ENCODE data around the gene KRT75.
"Not testable (repeated sequence)": the region's sequence is repeated elsewhere in the genome, so short reads cannot be mapped to it uniquely, and the experiment has no call there.

The KRT75 gene

GRCh38 chr12:52411815-52412214, 22.4 kb downstream of the KRT75 start:
- no peak for TF ChIP-seq CTCF (IDR thresholded peaks at IDR 0.05; ENCODE audit: insufficient read depth, missing control alignments)
- FAIRE-seq (no peak), DNase-seq (ENCODE audit: insufficient read length, low spot score) (no peak)

- not testable (repeated sequence) for DNase-seq (ENCODE audit: insufficient read length, low spot score); FAIRE-seq
Observed at GRCh38 chr12:52410589-52411248, 23.5 kb downstream of the KRT75 start.

- no peak for TF ChIP-seq CTCF (IDR thresholded peaks at IDR 0.05; ENCODE audit: insufficient read depth, missing control alignments)
- DNase-seq (ENCODE audit: insufficient read length, low spot score) (no peak), FAIRE-seq (no peak)
Observed at GRCh38 chr12:52407918-52408317, 26.3 kb downstream of the KRT75 start.

GRCh38 chr12:52405922-52406385, 28.2 kb downstream of the KRT75 start, which contains the start of gene KRT82:
KRT82 (minus strand) TSS chr12:52406335; CDS start chr12:52406277, 58 bp downstream.
- no peak for FAIRE-seq
- no peak for DNase-seq (ENCODE audit: insufficient read length, low spot score)
- TF ChIP-seq CTCF (IDR thresholded peaks at IDR 0.05; ENCODE audit: insufficient read depth, missing control alignments), result no peak

- FAIRE-seq (no peak), DNase-seq (ENCODE audit: insufficient read length, low spot score) (no peak)
- TF ChIP-seq CTCF (IDR thresholded peaks at IDR 0.05; ENCODE audit: insufficient read depth, missing control alignments), result no peak
Observed at GRCh38 chr12:52404951-52405350, 29.2 kb downstream of the KRT75 start.

- FAIRE-seq (no peak), DNase-seq (ENCODE audit: insufficient read length, low spot score) (no peak)
- TF ChIP-seq CTCF (IDR thresholded peaks at IDR 0.05; ENCODE audit: insufficient read depth, missing control alignments), result no peak
Observed at GRCh38 chr12:52403561-52403960, 30.6 kb downstream of the KRT75 start.

GRCh38 chr12:52402873-52403540, 31.2 kb downstream of the KRT75 start:
- no peak for TF ChIP-seq CTCF (IDR thresholded peaks at IDR 0.05; ENCODE audit: insufficient read depth, missing control alignments)
- no peak for DNase-seq (ENCODE audit: insufficient read length, low spot score)
- no peak for FAIRE-seq
